ENCODE data around the gene TUBA3E. TPM values are rescaled to one million over a fixed set of nuclear protein-coding genes. Genes with fewer than 3 reads are reported as not detected.
"Not testable (repeated sequence)": the region's sequence is repeated elsewhere in the genome, so short reads cannot be mapped to it uniquely, and the experiment has no call there.

TUBA3E gene
- polyA plus RNA-seq (2013, experiment 1 of 2; ENCODE audit: insufficient read length) = 0.11 TPM
- not detected for polyA plus RNA-seq (2013, experiment 2 of 2; ENCODE audit: insufficient read length)

DNA sequence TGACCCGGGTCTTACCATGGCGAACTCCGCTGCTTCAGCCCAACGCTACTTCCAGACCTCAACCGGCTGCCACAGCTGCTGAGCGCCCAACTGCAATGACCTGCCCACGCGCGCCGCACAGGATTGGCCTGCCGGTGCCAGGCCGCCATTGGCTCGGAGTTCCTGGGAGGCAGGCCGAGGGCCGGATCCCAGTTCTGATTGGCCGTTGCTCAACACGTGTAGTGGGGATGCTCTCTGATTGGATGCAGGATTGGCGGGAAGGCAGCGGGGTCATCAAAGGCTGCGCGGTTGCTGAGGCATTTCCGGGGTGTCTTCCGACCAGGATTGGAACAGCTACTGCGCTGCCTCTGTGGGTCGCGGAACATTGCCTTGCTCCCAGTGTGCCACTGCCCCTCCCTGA, at the start of gene TUBA3E:
TSS of gene TUBA3E (minus strand) at position 97 of the 400 bp plus-strand sequence. CDS start at position 18, 79 bp downstream.
- DNase-seq = no peak

DNA sequence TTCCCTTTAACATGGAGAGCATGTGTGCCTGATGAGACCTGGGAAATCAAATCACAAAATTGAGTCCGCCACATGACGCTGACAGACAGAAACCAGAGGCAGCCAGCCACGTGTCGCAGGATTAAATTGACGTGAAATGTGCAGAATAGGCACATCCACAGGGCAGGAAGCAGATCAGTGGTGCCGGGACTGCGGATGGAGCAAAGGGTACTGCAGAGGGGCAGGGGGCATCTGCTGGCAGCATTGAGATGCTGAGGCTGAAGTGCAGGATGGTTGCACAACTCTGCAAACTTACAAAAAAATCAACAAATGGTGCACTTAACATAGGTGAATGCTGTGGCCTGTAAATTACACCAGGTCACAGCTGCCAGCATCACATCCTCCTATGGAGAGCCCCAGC, 48.2 kb upstream of the TUBA3E start:
- DNase-seq = no peak

DNA sequence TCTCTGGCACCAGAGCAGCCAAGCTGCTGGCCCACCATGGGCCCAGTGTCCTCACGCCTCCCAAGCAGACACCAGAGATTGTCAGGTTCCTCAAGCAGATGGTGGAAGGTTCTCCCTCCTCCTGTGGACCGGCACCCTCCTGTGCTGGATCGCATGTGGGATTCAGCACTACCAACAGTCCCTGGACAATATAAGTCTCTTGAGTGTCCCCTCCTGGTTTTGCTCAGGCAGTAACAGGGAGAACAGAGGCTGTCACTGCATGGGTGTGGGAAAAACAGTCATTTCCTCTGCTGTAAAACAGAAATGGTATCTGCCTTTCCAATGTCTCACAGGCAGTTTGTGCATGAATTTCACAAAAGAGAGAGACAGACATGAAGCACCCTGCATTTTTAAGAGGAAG, 47.7 kb upstream of the TUBA3E start:
- DNase-seq = no peak

DNA sequence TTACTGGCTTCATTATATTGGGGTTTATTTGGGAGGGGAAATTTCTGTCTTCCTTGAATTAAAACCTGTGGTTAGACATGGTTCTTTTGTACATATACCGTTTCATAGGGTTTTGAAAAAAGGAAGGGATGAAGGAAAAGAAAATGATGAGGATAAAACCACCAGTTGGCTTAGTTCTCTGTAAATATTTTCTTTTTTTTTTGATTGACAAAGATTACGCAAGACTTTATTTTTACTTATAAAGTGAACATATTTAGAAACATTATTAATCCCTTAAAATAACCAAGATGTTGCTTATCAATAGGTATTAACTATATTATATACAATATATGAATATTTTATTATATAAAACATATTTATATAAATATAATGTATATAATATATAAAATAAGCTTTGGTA, 45.1 kb upstream of the TUBA3E start:
- DNase-seq = no peak

DNA sequence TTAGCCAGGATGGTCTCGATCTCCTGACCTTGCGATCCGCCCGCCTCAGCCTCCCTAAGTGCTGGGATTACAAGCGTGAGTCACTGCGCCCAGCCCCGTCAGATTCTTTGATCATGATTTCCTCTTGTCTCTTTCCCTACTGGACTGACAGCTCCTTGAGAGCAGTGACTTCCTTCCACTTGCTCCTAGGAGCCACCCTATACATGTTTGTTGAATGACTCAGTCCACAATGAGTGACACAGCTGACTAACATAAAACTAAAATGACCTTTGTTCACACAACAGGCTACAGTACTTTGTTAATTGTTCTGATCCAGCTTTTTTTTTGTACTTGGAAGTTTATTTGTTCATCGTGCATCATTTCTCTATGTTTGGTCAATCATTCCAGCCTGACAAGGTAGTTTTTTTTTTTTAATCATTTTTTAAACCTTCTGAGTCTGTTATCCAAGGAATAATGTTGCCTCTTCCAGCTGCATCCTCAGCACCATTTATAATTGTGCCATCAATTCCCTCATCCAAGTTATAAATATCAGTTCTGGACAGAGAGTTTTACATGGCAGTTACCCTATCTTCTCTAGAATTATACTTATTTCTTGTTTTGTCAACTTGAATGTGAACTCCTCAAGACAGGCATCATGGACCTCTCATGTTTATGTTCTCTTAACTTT, 42.9 kb upstream of the TUBA3E start:
- DNase-seq = peak; percentile 56

DNA sequence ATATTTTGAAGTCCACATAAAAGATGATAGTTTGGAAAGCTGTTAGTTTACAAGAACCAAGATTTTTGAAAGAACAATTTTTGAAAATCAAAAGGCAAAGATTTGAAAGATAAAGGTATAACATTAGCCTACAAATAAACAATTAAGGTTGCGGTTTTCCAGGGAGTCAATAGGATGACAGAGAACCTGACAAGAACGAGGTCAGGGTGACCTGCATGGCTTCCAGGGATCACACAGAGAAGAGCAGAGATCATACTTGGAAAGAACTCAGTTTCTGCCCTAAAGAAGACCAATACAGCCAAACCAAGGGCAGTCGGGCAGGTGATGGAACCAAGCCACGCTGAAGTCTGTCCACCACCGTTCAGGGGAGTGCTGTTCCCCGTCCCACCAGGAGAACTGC, 41.3 kb upstream of the TUBA3E start:
- not testable (repeated sequence) for DNase-seq

DNA sequence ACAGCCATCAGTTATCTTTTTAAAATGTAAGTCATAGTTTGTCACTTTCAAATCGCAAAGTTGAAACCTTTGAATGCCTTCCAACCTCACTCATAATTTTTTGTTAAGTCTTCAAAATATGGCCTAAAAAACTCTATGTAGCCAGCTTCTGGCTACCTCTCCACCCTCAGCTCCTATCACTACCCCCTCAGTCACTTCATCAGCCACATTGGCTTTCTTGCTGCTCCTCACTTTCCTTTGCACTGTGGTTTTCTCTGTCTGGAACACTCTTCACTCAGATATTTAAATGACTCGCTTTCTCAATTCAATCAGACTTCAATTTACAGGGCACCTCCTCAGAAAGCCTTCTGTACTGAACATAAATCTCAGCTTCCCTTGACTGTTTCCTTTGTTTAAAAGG, 34.8 kb upstream of the TUBA3E start:
- DNase-seq = not testable (repeated sequence)

DNA sequence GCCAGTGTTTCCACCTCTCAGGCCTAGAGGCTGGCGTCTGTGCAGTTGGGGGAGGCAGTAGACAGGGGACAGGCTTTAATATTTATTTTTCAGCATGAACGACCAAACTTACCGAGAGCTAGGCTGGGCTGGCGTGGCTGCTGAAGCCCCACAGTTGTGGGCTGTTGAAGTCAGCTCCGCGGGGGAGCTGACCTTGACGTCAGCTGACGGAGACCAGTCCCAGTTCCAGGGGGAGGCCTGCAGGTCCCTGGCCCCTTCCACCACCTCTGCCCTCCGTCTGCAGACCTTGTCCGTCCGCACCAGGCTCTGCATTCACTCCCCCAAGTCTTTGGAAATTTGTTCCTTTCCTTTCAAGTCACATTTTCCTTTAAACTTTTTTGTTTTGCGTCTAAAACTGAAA, 33.4 kb upstream of the TUBA3E start:
- no peak for DNase-seq

DNA sequence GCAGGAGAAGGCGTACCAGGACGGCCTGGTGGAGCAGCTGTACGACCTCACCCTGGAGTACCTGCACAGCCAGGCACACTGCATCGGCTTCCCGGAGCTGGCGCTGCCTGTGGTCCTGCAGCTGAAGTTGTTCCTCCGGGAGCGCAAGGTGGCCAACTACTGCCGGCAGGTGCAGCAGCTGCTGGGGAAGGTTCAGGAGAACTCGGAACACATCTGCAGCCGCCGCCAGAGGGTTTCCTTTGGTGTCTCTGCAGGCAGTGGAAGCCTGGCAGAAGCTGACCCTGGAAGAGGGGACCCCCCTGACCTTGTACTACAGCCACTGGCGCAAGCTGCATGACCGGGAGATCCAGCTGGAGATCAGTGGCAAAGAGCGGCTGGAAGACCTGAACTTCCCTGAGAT, 32.7 kb upstream of the TUBA3E start:
- not testable (repeated sequence) for DNase-seq

DNA sequence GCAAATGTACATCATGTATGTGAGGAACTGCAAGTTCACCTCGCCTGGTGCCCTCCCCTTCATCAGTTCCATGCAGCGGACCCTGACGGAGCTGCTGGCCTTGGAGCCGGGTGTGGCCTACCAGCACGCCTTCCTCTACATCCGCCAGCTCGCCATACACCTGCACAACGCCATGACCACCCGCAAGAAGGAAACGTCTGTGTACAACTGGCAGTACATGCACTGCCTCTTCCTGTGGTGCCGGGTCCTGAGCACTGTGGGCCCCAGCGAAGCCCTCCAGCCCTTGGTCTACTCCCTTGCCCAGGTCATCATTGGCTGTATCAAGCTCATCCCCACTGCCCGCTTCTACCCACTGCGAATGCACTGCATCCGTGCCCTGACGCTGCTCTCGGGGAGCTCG, 32.1 kb upstream of the TUBA3E start:
- not testable (repeated sequence) for DNase-seq

DNA sequence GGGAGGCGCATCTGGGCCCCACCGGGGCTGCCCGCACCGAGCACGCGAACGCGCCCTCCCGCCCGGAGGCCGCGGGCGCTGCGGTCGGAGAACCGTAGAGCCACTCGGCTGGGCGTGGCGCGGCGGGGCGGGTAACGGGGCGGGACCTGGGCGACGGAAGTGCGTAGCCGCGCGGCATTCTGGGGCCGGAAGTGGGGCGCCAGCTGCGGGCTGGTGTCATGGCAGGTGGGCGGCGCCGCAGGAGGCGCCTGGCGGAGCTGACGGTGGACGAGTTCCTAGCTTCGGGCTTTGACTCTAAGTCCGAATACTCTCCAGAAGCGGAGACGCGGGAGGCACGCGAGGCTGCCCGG, 30.9 kb upstream of the TUBA3E start:
- peak; percentile 29 for DNase-seq

DNA sequence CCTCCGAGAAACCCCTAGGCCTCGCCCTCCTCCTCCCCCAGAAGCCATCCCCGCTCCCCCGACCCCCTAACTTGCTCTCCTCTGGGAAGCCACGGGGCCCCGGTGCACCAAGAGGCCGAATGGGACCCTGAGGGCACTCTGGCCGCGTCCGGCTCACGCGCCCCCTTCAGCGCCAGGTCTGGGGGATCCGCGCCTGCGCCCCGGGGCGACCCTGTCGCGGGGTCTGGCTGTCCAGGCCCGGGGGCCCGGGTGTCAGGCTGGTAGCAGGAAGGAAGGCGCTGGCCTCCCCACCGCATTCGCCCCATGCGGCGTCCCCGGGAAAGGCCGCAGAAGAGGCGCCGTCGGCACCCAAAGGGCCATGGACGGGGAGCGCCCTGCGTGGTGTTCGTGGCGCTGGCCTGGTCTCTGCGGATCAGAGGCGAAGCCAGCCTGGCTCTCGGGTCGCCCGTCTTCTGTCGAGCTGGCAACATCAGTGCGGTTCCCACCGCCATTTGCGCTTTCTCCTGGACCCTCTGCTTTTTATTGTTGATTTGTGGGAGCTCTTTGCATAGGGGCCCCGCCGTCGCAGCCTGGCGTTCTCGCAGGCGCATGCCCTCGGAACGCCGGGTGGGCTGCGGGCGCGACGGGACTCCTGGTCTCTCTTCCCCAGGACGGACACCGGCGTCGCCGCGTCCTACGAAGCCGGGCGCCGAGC, 30.4 kb upstream of the TUBA3E start:
- not testable (repeated sequence) for DNase-seq

DNA sequence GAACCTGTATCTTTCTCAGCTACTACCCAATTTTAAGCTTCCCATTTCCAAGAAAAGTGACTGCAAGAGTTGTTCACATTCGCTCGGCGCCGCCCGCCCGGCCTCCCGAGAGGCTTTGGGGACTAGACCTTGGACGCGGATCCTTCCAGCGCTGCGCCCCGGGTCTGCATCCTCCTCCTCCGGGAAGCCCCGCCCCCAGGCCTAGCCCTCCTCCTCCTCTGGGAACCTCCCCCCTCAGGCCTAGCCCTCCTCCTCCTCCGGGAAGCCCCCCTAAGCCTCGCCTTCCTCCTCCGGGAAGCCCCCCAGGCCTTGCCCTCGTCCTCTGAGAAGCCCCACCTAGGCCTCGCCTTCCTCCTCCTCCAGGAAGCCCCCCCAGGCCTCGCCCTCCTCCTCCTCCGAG, 29.8 kb upstream of the TUBA3E start:
- not testable (repeated sequence) for DNase-seq

DNA sequence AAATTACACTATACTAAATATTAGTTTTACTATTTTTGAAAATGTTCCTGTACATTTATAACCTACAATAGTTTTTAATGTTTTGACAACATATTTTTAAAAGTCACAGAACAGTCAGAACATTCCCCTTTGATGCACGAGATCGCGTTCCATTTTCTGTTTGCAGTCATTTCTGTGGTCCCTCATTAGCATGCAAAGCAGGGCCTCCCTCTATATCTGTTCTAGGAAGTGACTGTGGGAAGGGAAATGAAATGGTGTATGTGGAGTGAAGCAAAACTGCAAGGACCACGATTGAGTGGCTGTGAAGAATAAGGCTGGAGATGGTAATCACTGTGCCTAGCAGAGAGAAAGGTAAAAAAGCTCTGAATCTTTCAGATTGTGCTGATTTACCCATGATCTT, 24.3 kb upstream of the TUBA3E start:
- DNase-seq = not testable (repeated sequence)

DNA sequence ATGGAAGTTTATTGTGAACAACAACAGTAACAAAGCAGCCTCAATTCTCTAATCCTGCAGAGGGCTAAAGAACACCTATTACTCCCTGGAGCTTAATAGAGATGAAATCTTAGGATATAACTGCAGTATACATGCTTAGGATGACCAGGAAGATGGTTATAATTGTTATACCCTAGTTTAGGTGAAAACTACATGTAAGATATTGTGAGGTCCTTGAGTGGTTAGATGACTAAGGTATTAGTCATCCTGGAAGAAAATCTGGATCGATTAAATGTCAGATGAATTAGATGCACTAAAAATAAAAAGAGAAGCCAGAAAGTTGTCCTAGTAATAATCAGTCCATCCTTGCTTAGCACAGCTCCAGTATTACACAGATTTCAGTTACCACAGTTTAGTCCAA, 22.3 kb upstream of the TUBA3E start:
- DNase-seq = not testable (repeated sequence)

DNA sequence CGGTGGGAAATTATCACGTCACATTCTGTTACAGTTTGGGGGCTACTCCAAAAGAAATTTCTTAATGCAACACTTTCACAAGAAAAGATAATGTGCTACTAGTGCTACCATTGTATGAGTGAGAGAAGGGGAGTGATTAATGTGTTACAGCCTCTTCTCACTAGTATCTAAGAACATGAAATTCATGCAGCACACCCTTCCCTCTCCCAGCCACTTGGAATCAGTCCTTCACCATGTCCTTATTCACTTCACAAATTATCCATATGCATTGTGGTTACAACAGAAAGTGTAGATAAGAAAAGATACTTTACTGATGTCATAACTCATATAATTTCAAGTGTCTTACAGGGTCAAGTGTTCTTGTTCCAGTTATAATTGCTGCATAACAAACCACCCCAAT, 20.9 kb upstream of the TUBA3E start:
- not testable (repeated sequence) for DNase-seq

DNA sequence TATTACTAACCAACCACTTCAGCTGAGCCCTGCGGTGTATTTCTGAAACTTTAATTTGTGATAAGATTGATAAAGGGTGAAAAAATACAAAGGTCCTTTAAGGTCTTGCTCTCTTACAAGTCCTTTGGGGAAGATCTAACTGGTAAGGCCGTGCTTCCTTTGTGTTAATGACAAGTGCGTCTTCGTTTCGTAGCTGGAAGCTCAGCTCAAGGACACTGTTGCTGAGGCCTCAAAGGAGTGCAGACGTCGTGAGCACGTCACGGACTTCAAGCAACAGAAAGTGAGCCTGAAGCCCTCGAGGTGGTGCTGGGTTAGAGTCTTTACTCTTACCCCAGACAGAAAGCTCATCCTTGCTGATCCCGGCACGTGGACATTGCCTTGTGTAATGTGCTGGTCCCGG, 8.8 kb upstream of the TUBA3E start:
- not testable (repeated sequence) for DNase-seq

DNA sequence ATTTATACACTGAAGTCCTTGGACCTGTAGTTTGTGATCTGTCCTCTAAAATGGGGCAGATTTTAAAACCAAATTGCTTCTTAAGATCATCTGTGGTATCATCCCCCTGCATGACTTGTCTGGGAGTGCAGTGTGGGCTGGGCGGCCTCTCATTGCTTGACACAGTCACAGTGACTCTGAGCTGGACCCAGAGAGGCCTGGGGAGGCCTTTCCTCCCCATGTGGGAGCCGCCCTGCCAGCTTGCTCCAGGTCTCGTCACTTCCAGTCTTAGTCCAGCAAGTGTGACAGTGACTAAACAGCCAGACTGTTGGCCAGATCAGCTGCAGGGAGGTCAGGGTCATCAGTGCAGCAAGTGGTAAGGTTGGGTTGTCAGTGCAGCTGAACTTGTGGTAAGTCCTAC, 4.9 kb upstream of the TUBA3E start:
- DNase-seq = not testable (repeated sequence)

DNA sequence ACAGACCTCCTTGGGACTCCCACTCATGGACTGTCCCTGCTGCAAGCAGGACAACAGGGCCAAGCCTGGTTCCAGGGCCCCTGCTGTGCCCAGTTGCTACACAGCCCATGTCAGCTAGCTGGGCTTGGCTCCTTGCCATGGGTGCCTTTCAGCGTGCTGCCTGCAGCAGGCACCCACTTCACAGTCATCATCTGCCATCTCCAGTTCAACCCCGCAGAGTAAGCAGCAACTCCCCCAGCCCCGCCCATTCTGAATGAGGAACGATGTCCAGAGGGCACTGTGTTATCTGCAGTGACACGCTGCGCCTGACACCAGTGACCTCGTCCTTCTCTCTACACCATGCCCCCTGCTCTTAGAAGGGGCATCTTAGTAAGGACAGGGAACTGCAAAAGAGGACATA, 4.3 kb upstream of the TUBA3E start:
- DNase-seq = not testable (repeated sequence)

DNA sequence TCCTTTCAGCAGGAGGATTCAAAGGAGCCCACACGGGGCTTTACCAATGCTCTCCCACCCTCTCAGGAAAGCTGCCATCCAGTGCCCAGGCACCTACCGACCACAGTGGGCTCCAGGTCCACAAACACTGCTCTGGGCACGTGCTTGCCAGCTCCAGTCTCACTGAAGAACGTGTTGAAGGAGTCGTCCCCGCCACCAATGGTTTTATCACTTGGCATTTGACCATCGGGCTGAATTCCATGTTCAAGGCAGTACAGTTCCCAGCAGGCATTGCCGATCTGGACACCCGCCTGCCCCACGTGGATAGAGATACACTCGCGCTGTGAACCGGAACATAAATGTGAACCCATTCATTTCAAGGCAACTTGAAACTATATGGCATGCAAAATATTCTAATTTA, 2.2 kb downstream of the TUBA3E start:
- DNase-seq = not testable (repeated sequence)

DNA sequence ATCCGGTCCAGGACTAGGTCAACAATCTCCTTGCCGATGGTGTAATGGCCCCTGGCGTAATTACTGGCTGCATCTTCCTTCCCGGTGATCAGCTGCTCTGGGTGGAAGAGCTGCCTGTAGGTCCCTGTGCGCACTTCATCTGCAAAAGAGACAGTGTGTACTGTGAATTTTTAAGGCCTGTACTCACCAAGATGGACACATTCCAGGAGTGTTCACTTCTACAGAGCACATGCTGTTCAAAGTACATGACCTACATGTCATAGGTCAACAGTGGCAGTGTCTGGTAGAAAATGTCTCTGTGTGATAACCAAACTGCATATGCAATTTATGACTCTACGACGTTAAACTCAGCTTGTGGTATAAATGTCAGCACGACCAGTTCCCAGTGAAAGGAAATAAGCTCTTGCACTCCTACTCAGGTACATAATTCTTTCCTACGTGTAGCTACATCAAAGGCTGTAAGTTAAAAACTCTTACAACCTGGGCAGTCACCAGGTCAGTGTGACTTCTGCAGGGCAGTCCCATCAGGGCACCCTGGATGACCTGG, 3.1 kb downstream of the TUBA3E start:
- not testable (repeated sequence) for DNase-seq

DNA sequence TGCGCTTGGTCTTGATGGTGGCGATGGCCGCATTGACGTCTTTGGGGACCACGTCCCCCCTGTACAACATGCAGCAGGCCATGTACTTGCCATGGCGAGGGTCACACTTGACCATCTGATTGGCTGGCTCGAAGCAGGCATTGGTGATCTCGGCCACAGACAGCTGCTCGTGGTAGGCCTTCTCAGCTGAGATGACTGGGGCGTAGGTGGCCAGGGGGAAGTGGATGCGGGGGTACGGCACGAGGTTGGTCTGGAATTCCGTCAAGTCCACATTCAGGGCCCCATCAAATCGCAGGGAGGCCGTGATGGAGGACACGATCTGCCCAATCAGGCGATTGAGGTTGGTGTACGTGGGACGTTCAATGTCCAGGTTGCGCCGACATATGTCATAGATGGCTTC, 4.4 kb downstream of the TUBA3E start:
- DNase-seq = not testable (repeated sequence)

DNA sequence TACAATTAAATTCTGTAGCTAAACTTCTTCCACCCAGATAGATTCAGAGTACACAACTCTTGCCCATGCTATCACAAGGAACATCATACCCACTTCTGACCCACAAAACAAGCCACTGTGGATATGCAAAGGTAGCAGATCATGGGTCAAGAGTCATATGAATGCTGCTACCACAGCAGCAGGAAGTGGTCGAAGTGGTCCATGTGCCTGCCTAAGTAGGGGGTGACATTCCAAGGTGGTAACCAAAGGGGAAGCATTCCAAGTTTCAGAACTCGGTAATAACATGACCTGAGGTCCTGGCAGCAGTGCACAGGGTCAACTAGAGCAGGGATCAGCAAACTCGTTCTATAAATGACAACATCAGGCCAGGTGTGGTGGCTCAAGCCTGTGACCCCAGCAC, 5.8 kb downstream of the TUBA3E start:
- DNase-seq = not testable (repeated sequence)

DNA sequence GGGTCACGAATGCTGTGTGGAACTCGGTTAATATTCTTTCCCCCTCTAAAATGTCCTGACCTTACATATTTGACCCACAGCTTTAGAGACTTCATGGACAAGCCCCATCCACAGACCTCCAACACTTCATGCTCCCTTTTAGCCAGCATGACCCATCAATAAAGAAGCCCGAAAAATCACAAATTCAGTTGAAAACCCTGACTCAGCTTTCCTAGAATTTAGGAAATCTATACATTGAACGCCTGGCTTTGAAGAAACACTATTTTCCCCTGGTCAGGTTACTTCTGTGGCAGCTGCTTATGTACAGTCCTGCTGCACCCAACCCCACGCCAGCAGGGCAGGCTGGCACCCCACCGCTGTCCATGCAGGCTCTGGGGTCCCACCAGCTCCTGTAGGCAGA, 6.9 kb downstream of the TUBA3E start:
- not testable (repeated sequence) for DNase-seq

All from fibroblast of skin of back (primary cell).